SK-N-SH (cell line): ENCODE results near the gene FGB. TPM values are rescaled to one million over a fixed set of nuclear protein-coding genes. Genes with fewer than 3 reads are reported as not detected.

Experiments used
- CTCF ChIA-PET: fragments of 300-600, 350-600 bp; formaldehyde crosslinking; extraction: SDS; loops from one replicate; lab custom pipeline; 2021; lab: Yijun Ruan, JAX
- POLR2A ChIA-PET: fragments of 350-600 bp; sonication (Branson Sonifier 250); formaldehyde crosslinking; extraction: SDS; loops from one replicate; lab custom pipeline; 2020; ENCODE audit warnings: antibody characterized with exemption, inconsistent platforms; lab: Yijun Ruan, JAX
- DNase-seq: peaks from one replicate; pipeline ENCODE4 v3.0.0; 2012
- H2AFZ ChIP-seq: fragments of 200-600 bp; sonication (generic); 2 replicates; pipeline ENCODE4 v1.8.1; 2016; ENCODE audit warnings: antibody characterized with exemption, mild to moderate bottlenecking, low read depth
- H3F3A ChIP-seq: fragments of 200-600 bp; sonication (generic); replicated peaks from 2 replicates; pipeline ENCODE3; 2016; ENCODE audit warnings: antibody characterized with exemption, mild to moderate bottlenecking; ENCODE audit not compliant: insufficient read depth
- H3K27ac ChIP-seq, 2 experiments: fragments of 200-500 bp in 1 of 2; fragments of 200-600 bp in 1 of 2; sonication (Bioruptor generic) in 1 of 2; sonication (generic), shearing (Covaris generic) in 1 of 2; 2 replicates each; pipeline versions ENCODE4 v1.5.1 to v1.6.1; 2014 to 2016; ENCODE audit warnings: low read depth in 2 of 2, inconsistent platforms in 1 of 2, low read length in 1 of 2, mild to moderate bottlenecking in 1 of 2, mixed read lengths in 1 of 2
- H3K27me3 ChIP-seq: fragments of 200-600 bp; sonication (generic), shearing (Covaris generic); 2 replicates; pipeline ENCODE4 v1.6.1; 2016; ENCODE audit warnings: mixed run types; ENCODE audit not compliant: insufficient read depth
- H3K36me3 ChIP-seq, 2 experiments: fragments of 200-500 bp in 1 of 2; fragments of 200-600 bp in 1 of 2; sonication (Bioruptor generic) in 1 of 2; sonication (generic) in 1 of 2; replicated peaks in 1 of 2; 2 replicates each; pipeline versions ENCODE3 to v1.5.1; 2014 to 2016; ENCODE audit warnings: low read length in 1 of 2, mild to moderate bottlenecking in 1 of 2; ENCODE audit not compliant: insufficient read depth in 2 of 2, control insufficient read depth in 1 of 2
- H3K4me1 ChIP-seq, 2 experiments: fragments of 200-500 bp in 1 of 2; fragments of 200-600 bp in 1 of 2; sonication (Bioruptor generic) in 1 of 2; sonication (generic), shearing (Covaris generic) in 1 of 2; 2 replicates each; pipeline versions ENCODE4 v1.5.1 to v1.6.1; 2014 to 2016; ENCODE audit warnings: low read depth in 1 of 2, low read length in 1 of 2, mixed run types in 1 of 2; ENCODE audit not compliant: insufficient read depth in 2 of 2, control insufficient read depth in 1 of 2
- H3K4me2 ChIP-seq: fragments of 200-600 bp; sonication (generic), shearing (Covaris generic); 2 replicates; pipeline ENCODE4 v1.6.1; 2017; ENCODE audit warnings: mixed run types
- H3K4me3 ChIP-seq, 2 experiments: fragments of 200-500 bp in 1 of 2; fragments of 200-600 bp in 1 of 2; sonication (Bioruptor generic) in 1 of 2; sonication (generic), shearing (Covaris generic) in 1 of 2; 2 replicates each; pipeline versions ENCODE4 v1.5.1 to v1.8.1; 2014 to 2016; ENCODE audit warnings: low read depth in 2 of 2, inconsistent platforms in 1 of 2, low read length in 1 of 2, mild to moderate bottlenecking in 1 of 2, mixed read lengths in 1 of 2, moderate library complexity in 1 of 2
- H3K79me2 ChIP-seq: fragments of 200-600 bp; sonication (generic); 2 replicates; pipeline ENCODE4 v1.8.1; 2017; ENCODE audit warnings: mild to moderate bottlenecking; ENCODE audit not compliant: insufficient read depth
- H3K9ac ChIP-seq: fragments of 200-600 bp; sonication (generic); 2 replicates; pipeline ENCODE4 v1.6.1; 2017; ENCODE audit warnings: mixed run types
- H3K9me2 ChIP-seq: fragments of 200-600 bp; sonication (generic); 2 replicates; pipeline ENCODE4 v1.6.1; 2017; ENCODE audit warnings: mixed run types
- H3K9me3 ChIP-seq: fragments of 200-600 bp; sonication (generic); 2 replicates; pipeline ENCODE4 v1.6.1; 2017; ENCODE audit warnings: mixed run types, mild to moderate bottlenecking, moderate library complexity
- H4K20me1 ChIP-seq: fragments of 200-600 bp; sonication (generic); 2 replicates; pipeline ENCODE4 v1.6.1; 2017; ENCODE audit warnings: mild to moderate bottlenecking, mixed run types; ENCODE audit not compliant: insufficient read depth
- CTCF ChIP-seq: fragments of 200-600 bp; sonication (generic); IDR thresholded peaks from 2 replicates; pipeline ENCODE4 v1.6.1; 2017; ENCODE audit warnings: antibody characterized with exemption, mild to moderate bottlenecking, moderate library complexity
- EP300 ChIP-seq, 2 experiments: IDR thresholded peaks; 2 replicates each; pipeline versions ENCODE4 v1.4.0 to v1.6.1; 2012; ENCODE audit warnings: borderline replicate concordance in 1 of 2, low read depth in 1 of 2, low read length in 1 of 2
- FOXJ3 ChIP-seq: sonication (generic); formaldehyde crosslinking; IDR thresholded peaks from 2 replicates; pipeline ENCODE4 v1.5.1; 2020; ENCODE audit warnings: mild to moderate bottlenecking, missing genetic modification reagents
- FOXM1 ChIP-seq: IDR thresholded peaks from 2 replicates; pipeline ENCODE4 v1.4.0; 2012; ENCODE audit warnings: low read depth, mild to moderate bottlenecking
- GABPA ChIP-seq: IDR thresholded peaks from 2 replicates; pipeline ENCODE4 v1.4.0; 2012; ENCODE audit warnings: low read depth, mild to moderate bottlenecking
- NFIC ChIP-seq: IDR thresholded peaks from 2 replicates; pipeline ENCODE4 v1.4.0; 2012; ENCODE audit warnings: borderline replicate concordance
- NRF1 ChIP-seq: IDR thresholded peaks from 2 replicates; pipeline ENCODE4 v1.6.1; 2012; ENCODE audit warnings: low read depth, mild to moderate bottlenecking, low read length
- RXRA ChIP-seq: IDR thresholded peaks from 2 replicates; pipeline ENCODE4 v1.4.0; 2012; ENCODE audit warnings: low read depth, mild to moderate bottlenecking, borderline replicate concordance
- TAF1 ChIP-seq: IDR thresholded peaks from 2 replicates; pipeline ENCODE4 v1.6.1; 2012; ENCODE audit warnings: low read depth, mild to moderate bottlenecking, low read length, moderate library complexity, borderline replicate concordance
- TEAD4 ChIP-seq: IDR thresholded peaks from 2 replicates; pipeline ENCODE4 v1.4.0; 2012; ENCODE audit warnings: mild to moderate bottlenecking, borderline replicate concordance; ENCODE audit not compliant: insufficient read depth
- YY1 ChIP-seq: IDR thresholded peaks from 2 replicates; pipeline ENCODE4 v1.4.0; 2012; ENCODE audit warnings: low read depth, mild to moderate bottlenecking
- WGBS: methylation state at CpG from one replicate; pipeline ENCODE4 v1.1.6; 2017; ENCODE audit warnings: low lambda C conversion rate; 5-methylcytosine and 5-hydroxymethylcytosine counted together
- polyA plus RNA-seq, 3 experiments: library from polyadenylated mRNA; depleted of rRNA; stranded (reverse); fragments of >200 nt; gene quantifications; 2 replicates each; pipeline ENCODE4 v1.2.3, GENCODE V29; 2012
- TF ChIP-seq, protein P1 (sequence below): fragments of 150-350 bp; IDR thresholded peaks from 2 replicates; pipeline ENCODE4 v1.6.1; 2017; ENCODE audit warnings: antibody characterized with exemption, low read length, low read depth, borderline replicate concordance
- TF ChIP-seq, protein P2 (sequence below): IDR thresholded peaks from 2 replicates; pipeline ENCODE4 v1.4.0; 2012; ENCODE audit warnings: low read depth, borderline replicate concordance

The FGB gene
- polyA plus RNA-seq, 1 of the 3 experiments (the other 2 are of a cell fraction) = not detected

DNA sequence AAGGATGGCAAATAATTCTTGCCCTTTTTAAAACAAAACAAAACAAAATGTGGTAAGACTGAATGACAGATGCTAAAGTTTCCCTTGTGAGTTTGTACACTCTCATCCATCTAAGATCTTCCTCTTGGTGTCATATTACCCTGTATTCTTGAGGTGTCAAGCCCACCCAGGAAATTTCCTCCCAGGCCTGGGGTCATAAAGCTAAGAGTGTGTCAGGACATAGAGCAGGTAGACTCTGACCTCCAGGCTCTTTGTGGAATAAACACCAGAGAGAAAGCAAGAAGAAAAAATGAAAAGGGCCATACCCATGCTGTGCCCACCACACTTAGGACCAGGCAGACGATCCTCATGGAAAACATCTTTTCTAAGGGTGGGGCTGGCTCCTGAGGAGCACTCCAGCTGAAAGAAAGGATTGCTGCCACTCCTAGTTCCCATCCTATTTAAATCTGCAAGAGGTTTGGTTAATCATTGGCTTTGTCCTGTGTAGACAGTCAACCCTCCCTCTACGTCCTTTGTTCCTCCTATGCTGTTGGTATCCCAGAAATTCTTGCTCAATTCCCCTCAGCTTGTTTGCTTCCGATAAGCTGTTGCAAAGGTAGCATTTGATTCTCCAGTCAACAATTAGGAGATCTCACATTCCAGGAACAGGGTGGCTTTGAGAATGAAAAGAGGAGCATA lies 27.7 kb downstream of the FGB start, which contains the start of gene FGA:
TSS of gene FGA (minus strand) at position 414 of the 678 bp plus-strand sequence. CDS start at position 359, 55 bp downstream.
- H3K36me3 ChIP-seq = no peaks in the 10 kb centered on the region
- ChIA-PET POLR2A (no interaction called here), CTCF (no interaction called here)
- 6% methylated on average over 3 of the region's 3 CpGs for WGBS
- H3K27me3 ChIP-seq = peaks cover 17% of the 10 kb centered on the region
- H3K79me2 ChIP-seq = no peaks in the 10 kb centered on the region
- no peak within 1 kb of the TSS for H2AFZ ChIP-seq
- H3K9ac ChIP-seq = no peak within 1 kb of the TSS
- H3K9me2 ChIP-seq = no peaks in the 10 kb centered on the region
- H3K4me2 ChIP-seq = no peak within 1 kb of the TSS
- no peaks in the 10 kb centered on the region for H3F3A ChIP-seq
- no peak for TF ChIP-seq FOXM1
- TF ChIP-seq TAF1 = no peak
- TF ChIP-seq FOXJ3 = no peak
- no peak for TF ChIP-seq RXRA
- TF ChIP-seq, protein P1, sequence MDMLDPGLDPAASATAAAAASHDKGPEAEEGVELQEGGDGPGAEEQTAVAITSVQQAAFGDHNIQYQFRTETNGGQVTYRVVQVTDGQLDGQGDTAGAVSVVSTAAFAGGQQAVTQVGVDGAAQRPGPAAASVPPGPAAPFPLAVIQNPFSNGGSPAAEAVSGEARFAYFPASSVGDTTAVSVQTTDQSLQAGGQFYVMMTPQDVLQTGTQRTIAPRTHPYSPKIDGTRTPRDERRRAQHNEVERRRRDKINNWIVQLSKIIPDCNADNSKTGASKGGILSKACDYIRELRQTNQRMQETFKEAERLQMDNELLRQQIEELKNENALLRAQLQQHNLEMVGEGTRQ = no peak
- TF ChIP-seq TEAD4 = no peak
- TF ChIP-seq, protein P2, sequence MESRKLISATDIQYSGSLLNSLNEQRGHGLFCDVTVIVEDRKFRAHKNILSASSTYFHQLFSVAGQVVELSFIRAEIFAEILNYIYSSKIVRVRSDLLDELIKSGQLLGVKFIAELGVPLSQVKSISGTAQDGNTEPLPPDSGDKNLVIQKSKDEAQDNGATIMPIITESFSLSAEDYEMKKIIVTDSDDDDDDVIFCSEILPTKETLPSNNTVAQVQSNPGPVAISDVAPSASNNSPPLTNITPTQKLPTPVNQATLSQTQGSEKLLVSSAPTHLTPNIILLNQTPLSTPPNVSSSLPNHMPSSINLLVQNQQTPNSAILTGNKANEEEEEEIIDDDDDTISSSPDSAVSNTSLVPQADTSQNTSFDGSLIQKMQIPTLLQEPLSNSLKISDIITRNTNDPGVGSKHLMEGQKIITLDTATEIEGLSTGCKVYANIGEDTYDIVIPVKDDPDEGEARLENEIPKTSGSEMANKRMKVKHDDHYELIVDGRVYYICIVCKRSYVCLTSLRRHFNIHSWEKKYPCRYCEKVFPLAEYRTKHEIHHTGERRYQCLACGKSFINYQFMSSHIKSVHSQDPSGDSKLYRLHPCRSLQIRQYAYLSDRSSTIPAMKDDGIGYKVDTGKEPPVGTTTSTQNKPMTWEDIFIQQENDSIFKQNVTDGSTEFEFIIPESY = no peak
- no peak for TF ChIP-seq YY1
- TF ChIP-seq GABPA = no peak
- no peak for TF ChIP-seq NRF1
- no peak for TF ChIP-seq NFIC
- no peak for TF ChIP-seq CTCF
- TF ChIP-seq EP300 (IDR thresholded peaks at IDR 0.05; ENCODE audit: borderline replicate concordance in 1 of 2, low read depth in 1 of 2, low read length in 1 of 2) = no peak
- H3K4me3 ChIP-seq = no peak within 1 kb of the TSS
- no peak for DNase-seq
- no peaks in the 10 kb centered on the region for H3K4me1 ChIP-seq
- no peaks in the 10 kb centered on the region for H3K9me3 ChIP-seq
- H3K27ac ChIP-seq = no peak within 1 kb of the TSS
- H4K20me1 ChIP-seq = no peaks in the 10 kb centered on the region
